ENCODE measurements around the gene DDX52. TPM values are rescaled to one million over a fixed set of nuclear protein-coding genes. Genes with fewer than 3 reads are reported as not detected.

Gene DDX52
- total RNA-seq (2016; rRNA removed; fragmentation: Illumina TruSeq; extraction: Trizol) (36.1 and 41.4 TPM in 2 replicates), polyA plus RNA-seq (2011; rRNA removed) (6.8 and 8.9 TPM in 2 replicates), polyA minus RNA-seq (2011; rRNA and poly(A)+ RNA removed; ENCODE audit: low replicate concordance) (11.5 and 16.2 TPM in 2 replicates), Bru-seq, nascent RNA (percentile 83 among the genes with signal in this experiment), BruChase-seq, experiment 1, labeled RNA remaining after a 6-hour chase (percentile 87 among the genes with signal in this experiment), BruChase-seq, experiment 2, labeled RNA remaining after a 2-hour chase (percentile 87 among the genes with signal in this experiment)
- total RNA-seq (2016; cell fraction: cytosol; rRNA removed; fragmentation: Illumina TruSeq; extraction: Trizol; ENCODE audit: low read depth) = 3.2 and 3.8 TPM in 2 replicates
- 32.4 and 35.5 TPM in 2 replicates for total RNA-seq (2016; cell fraction: insoluble cytoplasmic fraction; rRNA removed; fragmentation: Illumina TruSeq; extraction: Trizol)
- total RNA-seq (2016; cell fraction: membrane; rRNA removed; fragmentation: Illumina TruSeq; extraction: Trizol) = 7.0 and 8.2 TPM in 2 replicates
- 28.1 and 32.8 TPM in 2 replicates for total RNA-seq (2016; cell fraction: nucleus; rRNA removed; fragmentation: Illumina TruSeq; extraction: Trizol)
- 3.8 and 4.9 TPM in 2 replicates for polyA plus RNA-seq (2011; cell fraction: cytosol; rRNA removed)
- 10.2 and 15.6 TPM in 2 replicates for polyA plus RNA-seq (2011; cell fraction: nucleus; rRNA removed)
- polyA plus RNA-seq (2012) = 9.8 and 12.1 TPM in 2 replicates
- polyA plus RNA-seq (2016; cell fraction: cytosol; fragmentation: Illumina TruSeq; extraction: Trizol; ENCODE audit: low read depth) = 1.5 TPM in 2 replicates
- 26.1 and 28.9 TPM in 2 replicates for polyA plus RNA-seq (2016; cell fraction: insoluble cytoplasmic fraction; fragmentation: Illumina TruSeq; extraction: Trizol; ENCODE audit: low read depth)
- polyA plus RNA-seq (2016; cell fraction: membrane; fragmentation: Illumina TruSeq; extraction: Trizol; ENCODE audit: low read depth) = 3.2 and 3.6 TPM in 2 replicates
- polyA plus RNA-seq (2016; cell fraction: nucleus; fragmentation: Illumina TruSeq; extraction: Trizol; ENCODE audit: insufficient read depth, low read depth) = 32.6 and 38.8 TPM in 2 replicates
- 6.5 and 8.3 TPM in 2 replicates for polyA minus RNA-seq (2011; cell fraction: cytosol; rRNA and poly(A)+ RNA removed)
- 35.7 and 37.2 TPM in 2 replicates for polyA minus RNA-seq (2011; cell fraction: nucleus; rRNA and poly(A)+ RNA removed)
- long read RNA-seq, experiment 1, full-length matches to known transcripts = 17 of 34 reads
- long read RNA-seq, experiment 1, partial matches to known transcripts = 13 of 34 reads
- long read RNA-seq, experiment 1, other reads (novel, unspliced or antisense) = 4 of 34 reads
- long read RNA-seq, experiment 2, full-length matches to known transcripts = 8 of 35 reads
- long read RNA-seq, experiment 2, partial matches to known transcripts = 9 of 35 reads
- long read RNA-seq, experiment 2, other reads (novel, unspliced or antisense) = 18 of 35 reads

- DNase-seq (ENCODE audit: low spot score) = peak; percentile 89
- peak; percentile 98 for ATAC-seq
- Histone ChIP-seq H4K20me1 (ENCODE audit: insufficient read depth, low read length) (no peaks in the 10 kb centered on the region), H3K4me2 (ENCODE audit: low read depth, low read length) (peak within 1 kb of the TSS; percentile 90), H3K79me2 (ENCODE audit: insufficient read depth, low read length) (peaks cover 35% of the 10 kb centered on the region), H3K27me3 (ENCODE audit: control insufficient read depth in 1 of 2, insufficient read depth in 2 of 2, low read length in 2 of 2) (no peaks in the 10 kb centered on the region; a peak in 2 of 5 replicates), H3K4me3 (replicated peaks in 1 of 3; ENCODE audit: insufficient read depth in 1 of 3, low read depth in 2 of 3, low read length in 3 of 3) (peak within 1 kb of the TSS; percentile 86 to 96 (median 86)), H3K9me3 (ENCODE audit: low read length) (no peaks in the 10 kb centered on the region), H2AFZ (ENCODE audit: low read length) (peak within 1 kb of the TSS; percentile 56), H3K9ac (ENCODE audit: insufficient read depth, low read depth, low read length) (peak within 1 kb of the TSS; percentile 91), H3K36me3 (replicated peaks in 1 of 2; ENCODE audit: control insufficient read depth in 1 of 2, insufficient read depth in 2 of 2, low read length in 2 of 2) (peaks cover 3 to 19% of the 10 kb centered on the region in 2 experiments; a peak in 4 of 5 replicates), H3K4me1 (ENCODE audit: insufficient read depth, low read length) (peaks cover 43% of the 10 kb centered on the region), H3K27ac (ENCODE audit: extremely low read length, insufficient read depth, low read length) (peak within 1 kb of the TSS; percentile 77)
- POLR2A ChIA-PET = interaction anchor here (1.0 kb wide), 1 partner anchor 32 kb away, joined by 4 read pairs; no protein-coding TSS in a partner anchor
- CTCF ChIA-PET (ENCODE audit: low intra/inter-chr PET ratio, low total read pairs) = no interaction called here
- BruUV-seq (replicated peaks) = no TSS peak
- in situ Hi-C loops (cut with HindIII; ENCODE audit: extremely low pct_ligation_motif_present, low pct_unique_long_range_greater_than_20kb) (loop anchor here (10.0 kb wide), 1 partner anchor 102 kb away; the partner anchor contains the start of gene HNF1B), intact Hi-C loops (cut with micrococcal nuclease; ENCODE audit: unreplicated experiment) (no loop called here)
- no peak for FAIRE-seq
- WGBS (ENCODE audit: low lambda C conversion rate) = 2% methylated on average over 26 of the region's 43 CpGs
- TF ChIP-seq THAP7 (CRISPR knock-in tag; IDR thresholded peaks at IDR 0.05) (no peak), ZNF451 (CRISPR knock-in tag; IDR thresholded peaks at IDR 0.05) (no peak), STAG1 (CRISPR knock-in tag; IDR thresholded peaks at IDR 0.05) (0 out of 2 replicates have a peak, but pooled peaks have one; percentile 9), PBX3 (CRISPR knock-in tag; IDR thresholded peaks at IDR 0.05; ENCODE audit: borderline replicate concordance) (peak; percentile 27; the same call in 1 of the 2 replicates), KIAA2018 (CRISPR knock-in tag; IDR thresholded peaks at IDR 0.05; ENCODE audit: borderline replicate concordance) (no peak), ZNF230 (CRISPR knock-in tag; IDR thresholded peaks at IDR 0.05) (no peak)
Measured at GRCh38 chr17:37643118-37643766, at the start of gene DDX52. DDX52 (minus strand) TSS chr17:37643446; CDS start chr17:37643420, 26 bp downstream.

Measured in HepG2 (cell line).